ENCODE measurements around the gene TRAK2.

Gene TRAK2

DNA sequence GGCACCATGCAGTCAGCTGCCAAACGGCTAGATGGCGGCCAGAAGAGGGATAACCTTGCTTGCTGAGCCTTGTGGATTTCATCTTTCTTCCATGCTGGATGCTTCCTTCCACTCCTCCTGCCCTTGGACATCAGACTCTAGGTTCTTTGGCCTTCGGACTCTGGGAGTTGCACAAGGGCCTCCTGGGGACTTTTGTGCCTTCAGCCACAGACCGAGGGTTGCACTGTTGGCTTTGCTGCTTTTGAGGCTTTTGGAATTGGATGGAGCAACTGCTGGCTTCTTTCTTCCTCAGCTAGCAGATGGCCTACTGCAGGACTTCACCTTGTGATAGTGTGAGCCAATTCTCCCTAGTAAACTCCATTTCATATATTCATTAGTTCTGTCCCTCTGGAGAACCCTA is 31.3 kb upstream of the TRAK2 start:
- no peak overlapping the region for H3K27ac ChIP-seq

DNA sequence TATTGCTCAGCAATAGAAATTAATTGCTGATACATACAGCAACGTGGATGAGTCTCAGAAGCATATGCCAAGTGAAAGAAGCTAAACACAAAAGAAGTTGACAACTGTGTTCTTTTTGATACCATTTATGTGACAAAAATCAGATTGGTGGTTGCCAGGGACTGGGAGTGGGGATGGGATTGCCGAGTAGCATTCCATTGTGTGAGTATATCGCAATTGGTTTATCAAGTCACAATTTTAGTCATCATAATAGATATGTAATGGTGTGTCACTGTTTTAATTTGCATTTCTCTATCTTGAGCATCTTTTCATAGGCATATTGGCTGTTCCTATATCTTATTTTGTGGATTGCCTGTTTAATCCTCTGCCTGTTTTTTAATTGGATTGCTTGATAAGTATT is 21.2 kb upstream of the TRAK2 start:
- no peak overlapping the region for H3K27ac ChIP-seq
- no peak for TF ChIP-seq ZFX (IDR thresholded peaks at IDR 0.05; ENCODE audit: borderline replicate concordance)
- TF ChIP-seq, protein P1, sequence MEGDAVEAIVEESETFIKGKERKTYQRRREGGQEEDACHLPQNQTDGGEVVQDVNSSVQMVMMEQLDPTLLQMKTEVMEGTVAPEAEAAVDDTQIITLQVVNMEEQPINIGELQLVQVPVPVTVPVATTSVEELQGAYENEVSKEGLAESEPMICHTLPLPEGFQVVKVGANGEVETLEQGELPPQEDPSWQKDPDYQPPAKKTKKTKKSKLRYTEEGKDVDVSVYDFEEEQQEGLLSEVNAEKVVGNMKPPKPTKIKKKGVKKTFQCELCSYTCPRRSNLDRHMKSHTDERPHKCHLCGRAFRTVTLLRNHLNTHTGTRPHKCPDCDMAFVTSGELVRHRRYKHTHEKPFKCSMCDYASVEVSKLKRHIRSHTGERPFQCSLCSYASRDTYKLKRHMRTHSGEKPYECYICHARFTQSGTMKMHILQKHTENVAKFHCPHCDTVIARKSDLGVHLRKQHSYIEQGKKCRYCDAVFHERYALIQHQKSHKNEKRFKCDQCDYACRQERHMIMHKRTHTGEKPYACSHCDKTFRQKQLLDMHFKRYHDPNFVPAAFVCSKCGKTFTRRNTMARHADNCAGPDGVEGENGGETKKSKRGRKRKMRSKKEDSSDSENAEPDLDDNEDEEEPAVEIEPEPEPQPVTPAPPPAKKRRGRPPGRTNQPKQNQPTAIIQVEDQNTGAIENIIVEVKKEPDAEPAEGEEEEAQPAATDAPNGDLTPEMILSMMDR (IDR thresholded peaks at IDR 0.05), result no peak

More for the DNA sequence above, 31.3 kb upstream of the TRAK2 start:
- TF ChIP-seq, protein P1 (IDR thresholded peaks at IDR 0.05), result no peak

DNA sequence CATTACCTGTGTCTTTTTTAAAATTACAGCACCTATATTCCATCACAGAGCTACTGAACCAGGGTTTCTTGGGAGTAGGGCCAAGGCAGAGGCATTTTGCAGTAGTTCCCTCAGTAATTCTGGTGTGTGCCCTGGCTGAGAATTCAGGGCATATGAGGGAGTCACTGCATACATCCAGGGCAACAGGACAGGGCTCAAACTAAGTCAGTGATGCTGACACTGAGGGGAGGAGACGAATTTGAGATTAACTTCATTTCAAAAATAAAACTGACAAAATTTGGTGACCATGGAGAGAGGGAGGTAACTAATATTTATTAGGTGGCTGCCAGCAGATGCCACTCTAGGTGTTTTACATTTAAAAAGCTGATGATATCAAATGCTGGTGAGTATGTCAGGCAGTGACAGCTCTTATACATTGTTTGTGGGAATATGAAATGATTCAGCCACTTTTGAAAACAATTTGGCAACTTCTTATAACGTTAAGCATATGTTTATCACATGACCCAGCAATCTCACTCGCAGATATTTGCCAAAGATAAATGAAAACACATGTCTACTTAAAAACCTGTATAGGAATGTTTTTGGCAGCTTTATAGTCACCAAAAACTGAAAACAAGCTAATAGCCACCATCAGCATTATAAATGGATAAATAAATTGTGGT is 20.6 kb upstream of the TRAK2 start:
- TF ChIP-seq, protein P1 (IDR thresholded peaks at IDR 0.05), result no peak
- TF ChIP-seq ZFX (IDR thresholded peaks at IDR 0.05; ENCODE audit: borderline replicate concordance), result no peak
- H3K27ac ChIP-seq, result no peak overlapping the region

DNA sequence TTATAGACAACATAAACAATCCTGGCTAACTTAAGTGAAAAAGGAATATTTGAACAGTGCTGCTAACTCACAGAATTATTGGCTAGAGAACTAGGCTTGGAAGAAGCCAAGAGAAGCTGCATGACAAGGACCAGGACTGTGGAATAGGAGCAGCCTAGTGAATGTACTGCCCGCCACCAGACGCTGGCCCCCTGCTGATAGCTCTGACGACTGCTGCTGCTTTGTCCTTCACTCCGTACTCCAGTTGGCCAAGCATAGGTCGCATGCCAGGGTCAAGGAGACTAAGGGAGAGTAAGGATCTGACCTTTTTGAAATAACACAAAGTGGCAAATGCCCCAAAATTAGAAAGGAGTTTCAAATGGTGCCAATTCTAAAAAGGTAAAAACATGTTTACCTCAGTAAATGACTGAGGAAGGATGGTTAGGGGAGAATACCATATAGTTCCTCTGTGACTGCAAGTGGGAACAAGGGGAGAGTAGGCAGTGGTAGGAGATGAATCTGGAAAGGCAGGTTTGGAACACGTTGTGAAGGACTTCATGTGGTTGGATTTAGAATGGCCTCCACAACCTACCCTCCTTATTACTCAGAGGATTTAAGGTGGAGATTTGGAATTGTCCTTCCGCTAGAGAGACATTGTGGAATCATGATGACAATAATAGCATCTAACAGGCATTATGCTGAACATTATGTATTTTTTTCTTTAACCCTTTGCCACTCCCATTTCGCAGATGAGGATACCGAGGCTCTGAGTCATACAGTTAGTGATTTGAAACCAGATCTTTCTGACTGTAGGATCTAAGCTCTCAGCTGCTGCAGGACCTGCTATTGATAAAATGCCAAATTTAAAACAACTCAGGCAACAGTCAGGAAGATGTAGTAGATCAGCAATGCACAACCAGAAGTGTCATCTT is 19.8 kb upstream of the TRAK2 start:
- H3K27ac ChIP-seq, result no peak overlapping the region
- no peak for TF ChIP-seq ZFX (IDR thresholded peaks at IDR 0.05; ENCODE audit: borderline replicate concordance)
- TF ChIP-seq, protein P1 (IDR thresholded peaks at IDR 0.05), result no peak

DNA sequence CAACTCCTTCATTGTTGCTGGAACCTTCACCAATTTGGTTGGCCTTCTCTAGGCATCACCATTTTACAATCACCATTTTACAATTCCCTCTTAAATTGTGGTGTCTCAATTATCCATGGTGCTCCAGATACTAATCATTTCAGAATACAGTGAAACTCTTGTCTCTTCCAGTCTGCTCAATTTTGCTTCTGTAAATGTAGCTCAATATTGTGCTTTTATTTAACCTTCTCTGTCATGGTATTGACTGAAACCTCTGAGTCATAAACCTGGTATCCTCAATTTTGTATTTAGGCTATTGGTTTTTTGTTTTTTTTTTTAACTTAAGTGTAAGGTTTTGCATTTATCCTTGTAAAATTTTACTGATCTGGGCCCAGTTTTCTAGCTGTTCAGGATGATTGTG is 16.4 kb upstream of the TRAK2 start:
- TF ChIP-seq ZFX (IDR thresholded peaks at IDR 0.05; ENCODE audit: borderline replicate concordance), result no peak
- TF ChIP-seq, protein P1 (IDR thresholded peaks at IDR 0.05), result no peak
- H3K27ac ChIP-seq, result no peak overlapping the region

DNA sequence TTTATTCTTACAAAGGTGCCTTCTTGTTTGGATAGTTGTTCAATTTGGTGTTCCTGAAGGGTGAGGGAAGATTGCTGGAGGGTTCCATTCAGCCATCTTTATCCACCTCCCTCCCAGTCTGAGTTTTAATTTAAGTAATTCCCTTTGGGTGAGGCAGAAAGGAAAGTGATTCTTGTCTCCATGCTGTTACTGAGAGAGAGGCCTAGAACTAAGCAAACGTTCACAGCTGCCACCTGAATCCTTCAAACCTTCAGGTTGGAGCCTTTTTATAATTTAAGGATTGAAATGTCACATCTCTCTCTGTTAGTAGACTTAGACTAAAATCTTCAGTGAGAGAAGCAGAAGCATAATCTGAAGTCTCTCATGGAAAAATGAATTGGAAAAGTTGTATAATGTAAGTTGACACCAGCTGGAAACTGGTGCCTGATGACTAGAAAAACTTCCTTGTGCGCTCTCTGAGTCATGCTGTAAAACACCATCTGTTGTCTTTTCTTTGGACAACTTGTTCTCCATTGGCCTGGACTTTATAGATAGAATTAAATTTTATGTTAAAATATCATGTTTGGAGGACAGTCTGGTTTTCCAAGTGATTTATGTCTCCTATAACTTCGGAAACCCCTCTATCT is 14.9 kb upstream of the TRAK2 start:
- H3K27ac ChIP-seq, result peak overlapping the region; percentile 12; the same call in 1 of the 2 replicates
- TF ChIP-seq ZFX (IDR thresholded peaks at IDR 0.05; ENCODE audit: borderline replicate concordance), result no peak
- TF ChIP-seq, protein P1 (IDR thresholded peaks at IDR 0.05), result no peak

Data from 22Rv1 (cell line).